ENCODE results near the gene TMEM14B.
"Not testable (repeated sequence)": the region's sequence is repeated elsewhere in the genome, so short reads cannot be mapped to it uniquely, and the experiment has no call there.

The TMEM14B gene

GRCh38 chr6:10747251-10747972, at the start of gene TMEM14B:
TMEM14B (plus strand) TSS chr6:10747805; CDS start chr6:10749246, 1,441 bp downstream.
- DNase-seq = peak; percentile 93 to 98

- no peak for DNase-seq
These were observed 33.6 kb upstream of the TMEM14B start for GRCh38 chr6:10713962-10714361.

- no peak for DNase-seq
These were observed 28.2 kb upstream of the TMEM14B start for GRCh38 chr6:10719296-10719963.

- no peak for DNase-seq
These were observed 27.7 kb upstream of the TMEM14B start for GRCh38 chr6:10719964-10720264.

- DNase-seq = no peak
These were observed 27.2 kb upstream of the TMEM14B start for GRCh38 chr6:10720265-10720959.

GRCh38 chr6:10720960-10721849, 26.4 kb upstream of the TMEM14B start:
- not testable (repeated sequence) for DNase-seq

GRCh38 chr6:10721850-10722569, 25.6 kb upstream of the TMEM14B start:
- DNase-seq = no peak

- no peak for DNase-seq
These were observed 25.1 kb upstream of the TMEM14B start for GRCh38 chr6:10722570-10722819.

GRCh38 chr6:10722820-10723566, 24.6 kb upstream of the TMEM14B start, which contains the start of gene TMEM14C:
TMEM14C (plus strand) TSS chr6:10723070; CDS start chr6:10724614, 1,544 bp downstream.
- DNase-seq = peak; percentile 83 to 95

- DNase-seq = no peak
These were observed 24.1 kb upstream of the TMEM14B start for GRCh38 chr6:10723567-10723881.

GRCh38 chr6:10725044-10725443, 22.6 kb upstream of the TMEM14B start:
- no peak for DNase-seq

- DNase-seq = no peak
These were observed 21.9 kb upstream of the TMEM14B start for GRCh38 chr6:10725716-10726115.

- DNase-seq = no peak
These were observed 17.4 kb upstream of the TMEM14B start for GRCh38 chr6:10730254-10730653.

GRCh38 chr6:10733151-10733715, 14.4 kb upstream of the TMEM14B start:
- no peak for DNase-seq

- DNase-seq = no peak
These were observed 13.7 kb upstream of the TMEM14B start for GRCh38 chr6:10733863-10734262.

- peak in 1 of 2 experiments; percentile 46 for DNase-seq
These were observed 10.9 kb upstream of the TMEM14B start for GRCh38 chr6:10736731-10737130.

GRCh38 chr6:10740061-10740460, 7.5 kb upstream of the TMEM14B start:
- no peak for DNase-seq

GRCh38 chr6:10741643-10742042, 6.0 kb upstream of the TMEM14B start:
- not testable (repeated sequence) for DNase-seq

- DNase-seq = no peak
These were observed 5.4 kb upstream of the TMEM14B start for GRCh38 chr6:10742251-10742650.

GRCh38 chr6:10743515-10743914, 4.1 kb upstream of the TMEM14B start:
- no peak for DNase-seq

- DNase-seq = no peak
These were observed 2.5 kb upstream of the TMEM14B start for GRCh38 chr6:10745116-10745515.

GRCh38 chr6:10746915-10747250, 722 bp upstream of the TMEM14B start:
- no peak for DNase-seq

Measured in NCI-H446 (cell line).